ENCODE results near the gene CFD.
"Not testable (repeated sequence)": the region's sequence is repeated elsewhere in the genome, so short reads cannot be mapped to it uniquely, and the experiment has no call there.

The CFD gene

GRCh38 chr19:888581-889385, 29.3 kb downstream of the CFD start:
- no peak for DNase-seq (ENCODE audit: low read depth in 2 of 2)

- no peak for DNase-seq (ENCODE audit: low read depth in 2 of 2)
These were observed 30.3 kb downstream of the CFD start for GRCh38 chr19:889662-890295.

- DNase-seq (ENCODE audit: low read depth in 2 of 2): no peak
These were observed 31.4 kb downstream of the CFD start for GRCh38 chr19:890831-891230.

- not testable (repeated sequence) for DNase-seq (ENCODE audit: low read depth in 2 of 2)
These were observed 32.1 kb downstream of the CFD start for GRCh38 chr19:891421-892200.

- no peak for DNase-seq (ENCODE audit: low read depth in 2 of 2)
These were observed 32.9 kb downstream of the CFD start for GRCh38 chr19:892243-892893.

- peak; percentile 77 to 78 for DNase-seq (ENCODE audit: low read depth in 2 of 2)
These were observed 33.6 kb downstream of the CFD start, which contains the start of the genes MED16 and RNU6-9 for GRCh38 chr19:892894-893689. MED16 (minus strand) TSS chr19:893187; CDS start chr19:891131, 2,056 bp downstream. RNU6-9 (plus strand) TSS chr19:893484.

GRCh38 chr19:896434-896833, 37.0 kb downstream of the CFD start:
- DNase-seq (ENCODE audit: low read depth in 2 of 2): no peak

- DNase-seq (ENCODE audit: low read depth in 2 of 2): no peak
These were observed 37.5 kb downstream of the CFD start for GRCh38 chr19:896999-897398.

- DNase-seq (ENCODE audit: low read depth in 2 of 2): no peak
These were observed 38.1 kb downstream of the CFD start for GRCh38 chr19:897442-898039.

GRCh38 chr19:898663-899062, 39.2 kb downstream of the CFD start:
- DNase-seq (ENCODE audit: low read depth in 2 of 2): no peak

- no peak for DNase-seq (ENCODE audit: low read depth in 2 of 2)
These were observed 40.0 kb downstream of the CFD start for GRCh38 chr19:899336-900042.

GRCh38 chr19:900043-900301, 40.5 kb downstream of the CFD start:
- DNase-seq (ENCODE audit: low read depth in 2 of 2): no peak

- no peak for DNase-seq (ENCODE audit: low read depth in 2 of 2)
These were observed 41.0 kb downstream of the CFD start for GRCh38 chr19:900302-901111.

- no peak for DNase-seq (ENCODE audit: low read depth in 2 of 2)
These were observed 42.0 kb downstream of the CFD start for GRCh38 chr19:901216-902092.

GRCh38 chr19:902093-902370, 42.6 kb downstream of the CFD start:
- no peak for DNase-seq (ENCODE audit: low read depth in 2 of 2)

- DNase-seq (ENCODE audit: low read depth in 2 of 2): no peak
These were observed 43.2 kb downstream of the CFD start for GRCh38 chr19:902446-903226.

GRCh38 chr19:903266-903797, 43.9 kb downstream of the CFD start:
- DNase-seq (ENCODE audit: low read depth in 2 of 2): no peak

GRCh38 chr19:904545-904944, 45.1 kb downstream of the CFD start:
- no peak for DNase-seq (ENCODE audit: low read depth in 2 of 2)

Measured in stimulated activated CD8-positive, alpha-beta memory T cell treated with anti-CD3 and anti-CD28 coated beads, Interleukin-15, amount 100 ng/mL, for 4 hours (primary cell).